Posterior cingulate gyrus (tissue), 11 donors: ENCODE measurements around the gene CHN2.

Experiments
- DNase-seq, 10 donors: peaks; one replicate each; pipeline versions ENCODE4 v3.0.0 to v3.0.0-alpha.2; 2020 to 2021; ENCODE audit warnings: mixed read lengths in 3 of 10
- intact Hi-C: fragments of 100-400 bp; cut with DNase I; formaldehyde crosslinking; loops from one replicate; pipeline ENCODE4 v1.15.1; 2023

The CHN2 gene

DNA sequence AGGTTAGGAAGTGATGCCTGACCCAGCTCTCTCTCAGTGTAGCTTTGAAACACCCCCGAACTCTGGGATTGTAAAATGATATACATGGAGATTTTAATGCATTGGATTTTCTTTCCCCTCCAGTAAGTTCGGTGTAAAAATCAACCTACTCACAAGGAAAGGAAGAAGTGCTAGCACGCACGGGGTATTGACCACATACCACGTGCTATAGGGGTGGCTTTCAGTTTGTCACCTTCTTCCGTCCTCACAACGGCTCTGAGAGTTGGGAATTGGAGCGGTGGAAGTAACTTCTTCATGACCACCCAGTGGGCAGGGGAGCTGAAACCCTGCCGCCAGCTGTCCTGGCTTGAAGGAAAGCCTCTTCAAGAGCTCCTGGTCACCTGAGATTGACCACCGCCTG lies 219.6 kb downstream of the CHN2 start:
- intact Hi-C loops = no loop called here
- no peak for DNase-seq

DNA sequence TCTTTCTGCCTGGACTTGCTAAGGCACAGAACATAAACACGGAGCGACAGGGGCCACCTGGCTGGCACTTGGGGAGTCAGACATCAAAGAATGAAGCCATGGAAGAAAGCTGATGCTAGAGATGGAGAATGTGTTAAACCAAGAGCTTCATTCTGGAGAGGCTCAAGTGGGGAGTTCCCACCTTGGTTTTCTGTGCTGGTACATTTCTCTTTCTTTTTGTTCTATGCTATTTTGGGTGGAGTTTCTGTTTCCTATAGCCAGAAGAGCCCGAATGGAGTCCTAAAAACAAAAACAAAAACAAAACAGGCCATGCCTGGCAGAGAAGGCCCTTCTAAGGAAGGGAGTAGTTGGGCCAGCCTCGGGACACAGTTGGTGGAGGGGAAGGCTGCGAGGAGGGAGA lies 220.6 kb downstream of the CHN2 start:
- DNase-seq = no peak
- intact Hi-C loops = no loop called here

DNA sequence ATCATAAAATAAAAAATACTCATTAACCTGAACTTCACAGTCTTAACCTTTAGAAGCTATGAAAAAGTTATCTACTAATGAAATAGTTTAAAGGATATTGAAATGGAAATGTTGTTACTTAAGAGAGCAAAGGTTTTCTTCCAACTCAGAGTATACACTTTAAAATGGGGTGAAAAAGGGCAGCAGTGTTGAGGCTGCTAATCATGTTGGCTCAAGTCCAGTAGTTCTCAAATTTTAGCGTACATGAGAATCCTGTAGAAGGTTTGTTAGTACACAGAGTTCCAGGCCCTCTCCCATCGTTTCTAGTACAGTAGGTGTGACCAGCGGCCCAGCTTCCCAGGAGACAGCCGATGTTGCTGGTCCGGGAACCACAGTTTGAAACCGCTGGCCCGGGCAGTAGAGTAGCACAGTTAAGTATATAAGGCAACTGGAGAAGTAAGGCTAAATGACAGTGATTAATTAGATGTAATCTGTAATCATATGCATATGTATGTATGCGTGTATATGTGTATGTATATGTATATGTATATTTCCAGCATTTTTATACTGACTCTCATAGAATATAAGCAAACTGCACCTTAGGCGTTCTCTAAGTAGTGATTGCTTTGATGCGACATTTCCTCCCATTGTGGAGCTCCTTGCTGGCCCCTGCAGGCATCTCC lies 221.8 kb downstream of the CHN2 start:
- DNase-seq = no peak
- intact Hi-C loops = no loop called here

DNA sequence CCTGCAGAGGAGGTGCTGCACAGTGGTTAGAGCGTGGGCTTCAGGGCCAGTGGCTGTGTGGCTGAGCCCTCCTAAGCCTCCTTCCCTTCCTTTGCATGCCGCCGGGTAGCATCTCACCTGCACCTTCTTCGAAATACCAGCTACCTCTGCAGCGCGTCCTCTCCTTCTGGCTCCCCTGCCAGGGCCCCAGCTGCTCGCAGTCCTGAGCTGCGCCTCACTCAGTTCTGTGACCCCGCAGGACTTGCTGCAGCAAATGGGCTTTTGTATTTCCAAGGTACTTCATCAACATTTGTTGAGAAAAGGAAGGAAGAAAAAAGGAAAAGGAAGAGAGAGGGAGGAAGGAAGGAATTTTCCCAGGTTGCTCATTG lies 222.3 kb downstream of the CHN2 start:
- intact Hi-C loops = no loop called here
- DNase-seq = no peak

DNA sequence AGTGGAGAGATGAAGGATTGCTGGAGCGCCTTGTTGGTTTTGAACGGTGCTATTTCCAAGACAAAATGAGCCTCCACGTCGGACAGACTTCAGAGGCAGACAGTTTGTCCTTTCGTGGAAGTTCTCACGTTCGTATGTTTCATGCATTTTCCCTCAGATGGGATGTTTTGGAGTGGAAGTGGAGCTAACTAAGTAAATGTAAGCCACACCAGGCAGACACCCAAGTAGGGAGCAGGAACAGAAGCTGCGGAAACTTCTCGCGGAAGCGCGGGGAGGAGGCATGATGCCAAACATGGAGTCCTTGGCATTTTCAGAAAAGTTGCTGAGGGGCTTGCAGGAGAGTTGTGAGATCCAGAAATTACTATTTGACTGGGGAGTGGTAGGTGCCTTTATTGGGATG lies 223.5 kb downstream of the CHN2 start:
- intact Hi-C loops = no loop called here
- DNase-seq = no peak

- intact Hi-C loops = no loop called here
- DNase-seq = no peak
Observed at GRCh38 chr7:29418651-29419050, 224.1 kb downstream of the CHN2 start.

GRCh38 chr7:29420011-29420410 lies 225.4 kb downstream of the CHN2 start:
- DNase-seq = no peak
- intact Hi-C loops = no loop called here

DNA sequence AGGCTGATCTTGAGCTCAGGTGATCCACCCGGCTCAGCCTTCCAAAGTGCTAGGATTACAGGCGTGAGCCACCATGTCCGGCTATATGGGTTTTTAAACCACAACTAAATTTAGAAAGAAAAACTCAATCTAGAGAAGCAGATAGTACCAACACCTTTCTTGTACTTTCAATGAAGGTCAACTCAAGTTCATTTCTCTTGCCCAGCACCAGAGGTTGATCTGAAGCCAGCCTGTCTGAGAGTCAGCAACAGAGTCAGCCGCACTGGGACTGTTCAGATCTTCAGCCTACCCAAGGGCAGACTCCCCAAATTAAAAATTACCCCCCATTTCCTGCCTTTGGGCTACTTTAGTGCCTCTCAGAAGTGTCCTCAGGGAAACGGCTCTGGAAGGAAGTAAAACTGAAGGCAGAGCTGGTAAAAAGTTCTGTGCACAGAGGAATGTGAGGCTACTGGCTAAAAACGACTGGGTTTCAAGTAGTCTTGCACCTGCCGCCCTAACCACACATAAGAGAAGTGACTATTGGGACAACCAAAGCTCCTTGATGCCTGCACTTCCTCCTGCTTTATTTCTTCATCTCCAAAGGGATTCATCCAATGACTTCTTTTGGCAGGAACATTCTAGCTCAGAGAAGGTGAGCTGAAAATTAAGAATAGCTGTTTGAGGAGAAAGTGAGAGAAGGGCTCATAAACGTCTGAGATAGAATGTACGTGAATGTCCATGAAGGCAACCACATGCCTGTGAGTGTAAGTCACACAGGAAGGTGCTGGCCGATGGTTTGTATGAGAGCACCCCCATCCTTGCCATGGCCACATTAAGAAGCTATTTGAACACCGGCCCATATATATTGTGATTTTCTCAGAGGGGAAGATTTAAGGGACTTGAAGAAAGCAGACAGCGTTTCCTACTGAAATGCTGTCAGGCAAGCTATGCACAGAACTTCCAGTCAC lies 226.7 kb downstream of the CHN2 start:
- intact Hi-C loops = no loop called here
- no peak for DNase-seq

GRCh38 chr7:29422829-29423228 lies 228.3 kb downstream of the CHN2 start:
- no peak for DNase-seq
- intact Hi-C loops = no loop called here

DNA sequence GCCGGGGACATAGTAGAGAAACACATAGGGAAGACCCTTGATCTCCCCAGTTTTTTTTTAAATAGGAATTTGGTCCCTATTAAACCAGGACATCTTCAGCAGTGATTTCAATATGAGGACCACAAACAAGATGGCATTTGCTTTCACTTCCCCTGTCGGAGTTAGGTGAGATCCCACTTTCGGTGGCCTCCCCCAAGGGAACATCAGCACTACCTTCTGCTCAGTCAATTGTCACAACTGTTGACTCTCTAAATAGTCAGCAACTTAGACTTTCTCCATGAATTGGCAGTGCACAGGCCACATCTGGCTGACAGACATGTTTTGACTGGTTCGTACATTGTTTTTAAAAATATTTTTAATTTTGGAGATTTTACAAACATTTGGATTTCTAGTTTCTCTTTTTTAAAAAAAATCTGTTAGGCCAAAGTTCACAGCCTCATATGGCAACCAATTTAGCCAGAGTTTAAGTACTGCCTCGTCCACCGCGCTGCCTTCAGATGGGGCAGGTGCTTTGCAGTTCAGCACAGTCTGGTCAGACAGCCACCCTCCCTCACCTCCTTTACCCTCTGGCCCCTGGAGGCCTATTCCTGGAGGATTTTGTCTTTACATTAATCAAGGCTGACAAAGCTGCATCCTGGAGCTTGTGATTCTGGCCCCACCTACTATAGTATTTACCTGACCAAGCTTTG lies 229.9 kb downstream of the CHN2 start:
- no peak for DNase-seq
- intact Hi-C loops = no loop called here

GRCh38 chr7:29424984-29425309 lies 230.4 kb downstream of the CHN2 start:
- DNase-seq = no peak
- intact Hi-C loops = no loop called here

DNA sequence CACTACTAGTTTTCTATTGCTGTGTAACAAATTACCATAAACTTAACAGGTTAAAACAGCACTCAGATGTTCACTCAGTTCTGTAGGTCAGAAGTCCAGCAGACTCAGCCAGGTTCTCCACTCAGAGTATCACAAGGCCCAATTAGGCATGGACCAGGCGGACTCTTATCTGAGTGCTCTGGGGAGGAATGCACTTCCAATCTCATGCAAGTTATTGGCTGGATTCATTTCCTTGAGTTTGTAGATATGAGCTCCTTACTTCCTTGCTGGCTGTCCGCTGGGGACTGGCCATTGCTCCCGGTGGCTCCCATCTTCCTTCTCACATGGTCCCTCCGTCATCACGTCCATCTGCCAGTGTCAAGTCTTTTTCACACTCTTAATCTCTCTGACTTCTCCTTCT lies 232.0 kb downstream of the CHN2 start:
- DNase-seq = no peak
- intact Hi-C loops = no loop called here

GRCh38 chr7:29429401-29429800 lies 234.8 kb downstream of the CHN2 start:
- DNase-seq = no peak
- intact Hi-C loops = no loop called here

DNA sequence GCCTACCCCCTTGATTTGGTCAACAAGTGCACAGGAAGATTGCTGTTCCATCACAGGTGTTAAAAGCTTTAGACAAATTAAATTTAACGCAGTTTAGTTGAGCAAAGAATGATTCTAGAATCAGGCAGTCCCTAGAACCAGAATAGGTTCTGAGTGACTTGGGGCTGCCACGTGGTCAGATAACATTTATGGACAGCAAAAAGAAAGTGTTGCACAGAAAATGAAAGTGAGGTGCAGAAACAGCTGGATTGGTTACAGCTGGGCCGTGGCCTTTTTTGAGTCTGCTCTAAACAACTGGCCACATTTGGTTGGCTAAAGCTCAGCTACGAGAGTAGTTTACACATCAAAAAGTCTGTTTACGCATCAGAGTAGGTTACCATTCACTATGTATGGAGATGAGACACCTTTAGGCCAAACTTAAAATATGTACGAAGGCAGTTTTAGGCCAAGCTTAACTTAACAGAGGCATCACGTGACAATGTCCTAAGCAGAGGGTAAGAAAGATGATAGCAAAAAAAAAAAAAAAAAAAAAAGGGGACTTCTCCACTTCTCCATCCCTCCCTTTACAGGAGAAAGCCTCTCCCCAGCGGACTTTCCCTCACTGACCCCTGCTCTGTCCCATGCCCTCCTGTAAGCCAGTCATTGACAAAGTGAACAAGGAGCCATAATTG lies 235.8 kb downstream of the CHN2 start:
- intact Hi-C loops = no loop called here
- DNase-seq = no peak

GRCh38 chr7:29431686-29432085 lies 237.1 kb downstream of the CHN2 start:
- intact Hi-C loops = no loop called here

GRCh38 chr7:29432721-29433120 lies 238.1 kb downstream of the CHN2 start:
- intact Hi-C loops = no loop called here
- DNase-seq = no peak

More at GRCh38 chr7:29431686-29432085, 237.1 kb downstream of the CHN2 start:
- DNase-seq = no peak

GRCh38 chr7:29434380-29434768 lies 239.8 kb downstream of the CHN2 start:
- no peak for DNase-seq
- intact Hi-C loops = no loop called here

- DNase-seq = no peak
- intact Hi-C loops = no loop called here
Observed at GRCh38 chr7:29435167-29435566, 240.6 kb downstream of the CHN2 start.

GRCh38 chr7:29435902-29436301 lies 241.3 kb downstream of the CHN2 start:
- intact Hi-C loops = no loop called here
- DNase-seq = no peak

DNA sequence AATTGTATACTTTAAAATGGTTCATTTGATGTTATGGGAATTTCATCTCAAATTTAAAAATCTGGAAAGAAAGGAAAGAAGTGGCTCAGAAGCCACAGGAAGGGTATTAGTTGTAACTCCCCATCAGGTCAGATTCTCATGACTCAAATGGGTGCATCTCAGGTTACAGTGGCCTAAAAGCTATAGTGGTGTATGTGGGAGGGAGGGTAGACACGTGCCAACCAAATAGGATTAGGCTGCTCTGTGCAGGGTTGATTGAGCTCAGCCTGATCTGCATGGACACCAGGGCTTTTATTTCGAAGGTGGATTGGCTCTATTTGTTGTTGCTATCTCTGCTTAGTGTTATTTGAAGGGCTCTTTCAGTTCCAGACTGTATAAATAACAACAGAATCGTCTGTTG lies 247.6 kb downstream of the CHN2 start:
- intact Hi-C loops = no loop called here
- DNase-seq = no peak

GRCh38 chr7:29443552-29443951 lies 249.0 kb downstream of the CHN2 start:
- intact Hi-C loops = no loop called here
- DNase-seq = no peak
